ENCODE measurements around the gene ZNF488.
A peak's percentile ranks its signal among the peaks of the same experiment; 100 is the strongest.

The ZNF488 gene

DNA sequence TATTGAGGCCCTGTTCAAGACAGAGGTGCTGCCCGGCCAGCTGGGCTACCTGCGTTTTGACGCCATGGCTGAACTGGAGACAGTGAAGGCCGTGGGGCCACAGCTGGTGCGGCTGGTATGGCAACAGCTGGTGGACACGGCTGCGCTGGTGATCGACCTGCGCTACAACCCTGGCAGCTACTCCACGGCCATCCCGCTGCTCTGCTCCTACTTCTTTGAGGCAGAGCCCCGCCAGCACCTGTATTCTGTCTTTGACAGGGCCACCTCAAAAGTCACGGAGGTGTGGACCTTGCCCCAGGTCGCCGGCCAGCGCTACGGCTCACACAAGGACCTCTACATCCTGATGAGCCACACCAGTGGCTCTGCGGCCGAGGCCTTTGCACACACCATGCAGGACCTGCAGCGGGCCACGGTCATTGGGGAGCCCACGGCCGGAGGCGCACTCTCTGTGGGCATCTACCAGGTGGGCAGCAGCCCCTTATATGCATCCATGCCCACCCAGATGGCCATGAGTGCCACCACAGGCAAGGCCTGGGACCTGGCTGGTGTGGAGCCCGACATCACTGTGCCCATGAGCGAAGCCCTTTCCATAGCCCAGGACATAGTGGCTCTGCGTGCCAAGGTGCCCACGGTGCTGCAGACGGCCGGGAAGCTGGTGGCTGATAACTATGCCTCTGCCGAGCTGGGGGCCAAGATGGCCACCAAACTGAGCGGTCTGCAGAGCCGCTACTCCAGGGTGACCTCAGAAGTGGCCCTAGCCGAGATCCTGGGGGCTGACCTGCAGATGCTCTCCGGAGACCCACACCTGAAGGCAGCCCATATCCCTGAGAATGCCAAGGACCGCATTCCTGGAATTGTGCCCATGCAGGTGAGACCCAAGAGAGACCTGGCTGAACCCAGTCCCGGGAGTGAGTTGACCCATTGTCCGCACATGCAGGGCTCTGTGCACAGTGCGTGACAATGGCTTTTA, 33.1 kb downstream of the ZNF488 start:
- in situ Hi-C loops (cut with MboI; ENCODE audit: low sequenced_read_pairs) = no loop called here
- DNase-seq (ENCODE audit: low spot score in 2 of 2) = no peak
- Histone ChIP-seq H3K4me1 (no peaks in the 10 kb centered on the region), H3K4me3 (no peak overlapping the region), H3K9me3 (no peaks in the 10 kb centered on the region), H3K36me3 (replicated peaks) (no peaks in the 10 kb centered on the region), H3K27me3 (ENCODE audit: low read depth) (no peaks in the 10 kb centered on the region)

DNA sequence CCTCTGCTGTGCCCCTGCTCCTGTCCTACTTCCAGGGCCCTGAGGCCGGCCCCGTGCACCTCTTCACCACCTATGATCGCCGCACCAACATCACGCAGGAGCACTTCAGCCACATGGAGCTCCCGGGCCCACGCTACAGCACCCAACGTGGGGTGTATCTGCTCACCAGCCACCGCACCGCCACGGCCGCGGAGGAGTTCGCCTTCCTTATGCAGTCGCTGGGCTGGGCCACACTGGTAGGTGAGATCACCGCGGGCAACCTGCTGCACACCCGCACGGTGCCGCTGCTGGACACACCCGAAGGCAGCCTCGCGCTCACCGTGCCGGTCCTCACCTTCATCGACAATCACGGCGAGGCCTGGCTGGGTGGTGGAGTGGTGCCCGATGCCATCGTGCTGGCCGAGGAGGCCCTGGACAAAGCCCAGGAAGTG, 34.1 kb downstream of the ZNF488 start:
- Histone ChIP-seq H3K9me3 (no peaks in the 10 kb centered on the region), H3K4me3 (no peak overlapping the region), H3K4me1 (no peaks in the 10 kb centered on the region), H3K27me3 (ENCODE audit: low read depth) (no peaks in the 10 kb centered on the region), H3K36me3 (replicated peaks) (no peaks in the 10 kb centered on the region)
- in situ Hi-C loops (cut with MboI; ENCODE audit: low sequenced_read_pairs) = no loop called here
- no peak for DNase-seq (ENCODE audit: low spot score in 2 of 2)

- no peak for DNase-seq (ENCODE audit: low spot score in 2 of 2)
- Histone ChIP-seq H3K9me3 (no peaks in the 10 kb centered on the region), H3K27me3 (ENCODE audit: low read depth) (no peaks in the 10 kb centered on the region), H3K36me3 (replicated peaks) (no peaks in the 10 kb centered on the region), H3K4me3 (no peak overlapping the region), H3K4me1 (no peaks in the 10 kb centered on the region)
- in situ Hi-C loops (cut with MboI; ENCODE audit: low sequenced_read_pairs) = no loop called here
Measured at GRCh38 chr10:47349516-47349915, 34.6 kb downstream of the ZNF488 start.

DNA sequence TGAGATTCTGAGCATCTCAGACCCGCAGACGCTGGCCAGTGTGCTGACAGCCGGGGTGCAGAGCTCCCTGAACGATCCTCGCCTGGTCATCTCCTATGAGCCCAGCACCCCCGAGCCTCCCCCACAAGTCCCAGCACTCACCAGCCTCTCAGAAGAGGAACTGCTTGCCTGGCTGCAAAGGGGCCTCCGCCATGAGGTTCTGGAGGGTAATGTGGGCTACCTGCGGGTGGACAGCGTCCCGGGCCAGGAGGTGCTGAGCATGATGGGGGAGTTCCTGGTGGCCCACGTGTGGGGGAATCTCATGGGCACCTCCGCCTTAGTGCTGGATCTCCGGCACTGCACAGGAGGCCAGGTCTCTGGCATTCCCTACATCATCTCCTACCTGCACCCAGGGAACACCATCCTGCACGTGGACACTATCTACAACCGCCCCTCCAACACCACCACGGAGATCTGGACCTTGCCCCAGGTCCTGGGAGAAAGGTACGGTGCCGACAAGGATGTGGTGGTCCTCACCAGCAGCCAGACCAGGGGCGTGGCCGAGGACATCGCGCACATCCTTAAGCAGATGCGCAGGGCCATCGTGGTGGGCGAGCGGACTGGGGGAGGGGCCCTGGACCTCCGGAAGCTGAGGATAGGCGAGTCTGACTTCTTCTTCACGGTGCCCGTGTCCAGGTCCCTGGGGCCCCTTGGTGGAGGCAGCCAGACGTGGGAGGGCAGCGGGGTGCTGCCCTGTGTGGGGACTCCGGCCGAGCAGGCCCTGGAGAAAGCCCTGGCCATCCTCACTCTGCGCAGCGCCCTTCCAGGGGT, 35.2 kb downstream of the ZNF488 start:
- H3K4me1 ChIP-seq = no peaks in the 10 kb centered on the region
- no peaks in the 10 kb centered on the region for H3K9me3 ChIP-seq
- in situ Hi-C loops (cut with MboI; ENCODE audit: low sequenced_read_pairs) = no loop called here
- no peaks in the 10 kb centered on the region for H3K36me3 ChIP-seq (replicated peaks)
- H3K27me3 ChIP-seq (ENCODE audit: low read depth) = no peaks in the 10 kb centered on the region
- no peak overlapping the region for H3K4me3 ChIP-seq
- DNase-seq (ENCODE audit: low spot score in 2 of 2) = no peak

- no peaks in the 10 kb centered on the region for H3K27me3 ChIP-seq (ENCODE audit: low read depth)
- H3K9me3 ChIP-seq = no peaks in the 10 kb centered on the region
- no peaks in the 10 kb centered on the region for H3K4me1 ChIP-seq
- in situ Hi-C loops (cut with MboI; ENCODE audit: low sequenced_read_pairs) = no loop called here
- H3K4me3 ChIP-seq = no peak within 1 kb of the TSS
- no peaks in the 10 kb centered on the region for H3K36me3 ChIP-seq (replicated peaks)
- no peak for DNase-seq (ENCODE audit: low spot score in 2 of 2)
Measured at GRCh38 chr10:47348138-47348651, 35.9 kb downstream of the ZNF488 start, which contains the start of gene RBP3. Gene RBP3, plus strand, starts transcription at chr10:47348363. Its CDS starts 122 bp downstream, at chr10:47348485.

DNA sequence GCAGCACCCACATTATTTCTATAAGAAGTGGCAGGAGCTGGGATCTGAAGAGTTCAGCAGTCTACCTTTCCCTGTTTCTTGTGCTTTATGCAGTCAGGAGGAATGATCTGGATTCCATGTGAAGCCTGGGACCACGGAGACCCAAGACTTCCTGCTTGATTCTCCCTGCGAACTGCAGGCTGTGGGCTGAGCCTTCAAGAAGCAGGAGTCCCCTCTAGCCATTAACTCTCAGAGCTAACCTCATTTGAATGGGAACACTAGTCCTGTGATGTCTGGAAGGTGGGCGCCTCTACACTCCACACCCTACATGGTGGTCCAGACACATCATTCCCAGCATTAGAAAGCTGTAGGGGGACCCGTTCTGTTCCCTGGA, 36.8 kb downstream of the ZNF488 start:
- no peaks in the 10 kb centered on the region for H3K9me3 ChIP-seq
- H3K4me3 ChIP-seq = no peak overlapping the region
- peaks cover 3% of the 10 kb centered on the region; the same call in 1 of the 2 replicates for H3K27me3 ChIP-seq (ENCODE audit: low read depth)
- in situ Hi-C loops (cut with MboI; ENCODE audit: low sequenced_read_pairs) = no loop called here
- DNase-seq (ENCODE audit: low spot score in 2 of 2) = no peak
- H3K36me3 ChIP-seq (replicated peaks) = no peaks in the 10 kb centered on the region
- no peaks in the 10 kb centered on the region for H3K4me1 ChIP-seq

DNA sequence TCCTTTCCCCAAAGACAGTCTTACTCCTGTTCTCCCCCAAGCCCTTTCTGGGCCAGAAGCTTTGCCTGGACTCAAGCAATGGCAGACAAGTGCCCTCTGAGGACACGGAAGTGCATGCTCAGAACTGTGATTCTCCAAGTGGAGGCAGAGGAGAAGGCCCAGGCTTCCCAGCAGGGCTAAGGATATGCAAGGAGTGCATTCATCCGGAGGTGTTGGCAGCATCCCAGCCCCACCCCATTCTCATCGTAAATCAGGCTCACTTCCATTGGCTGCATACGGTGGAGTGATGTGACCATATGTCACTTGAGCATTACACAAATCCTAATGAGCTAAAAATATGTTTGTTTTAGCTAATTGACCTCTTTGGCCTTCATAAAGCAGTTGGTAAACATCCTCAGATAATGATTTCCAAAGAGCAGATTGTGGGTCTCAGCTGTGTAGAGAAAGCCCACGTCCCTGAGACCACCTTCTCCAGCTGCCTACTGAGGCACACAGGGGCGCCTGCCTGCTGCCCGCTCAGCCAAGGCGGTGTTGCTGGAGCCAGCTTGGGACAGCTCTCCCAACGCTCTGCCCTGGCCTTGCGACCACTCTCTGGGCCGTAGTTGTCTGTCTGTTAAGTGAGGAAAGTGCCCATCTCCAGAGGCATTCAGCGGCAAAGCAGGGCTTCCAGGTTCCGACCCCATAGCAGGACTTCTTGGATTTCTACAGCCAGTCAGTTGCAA, 37.4 kb downstream of the ZNF488 start:
- Histone ChIP-seq H3K4me3 (no peak overlapping the region), H3K36me3 (replicated peaks) (no peaks in the 10 kb centered on the region), H3K9me3 (no peaks in the 10 kb centered on the region), H3K27me3 (ENCODE audit: low read depth) (peaks cover 3% of the 10 kb centered on the region; the same call in 1 of the 2 replicates), H3K4me1 (no peaks in the 10 kb centered on the region)
- no peak for DNase-seq (ENCODE audit: low spot score in 2 of 2)
- in situ Hi-C loops (cut with MboI; ENCODE audit: low sequenced_read_pairs) = no loop called here

GRCh38 chr10:47344996-47345870, 38.9 kb downstream of the ZNF488 start:
- no peaks in the 10 kb centered on the region for H3K36me3 ChIP-seq (replicated peaks)
- no peak overlapping the region for H3K4me3 ChIP-seq
- peaks cover 3% of the 10 kb centered on the region; the same call in 1 of the 2 replicates for H3K27me3 ChIP-seq (ENCODE audit: low read depth)
- no peak for DNase-seq (ENCODE audit: low spot score in 2 of 2)
- H3K9me3 ChIP-seq = no peaks in the 10 kb centered on the region
- in situ Hi-C loops (cut with MboI; ENCODE audit: low sequenced_read_pairs) = no loop called here
- no peaks in the 10 kb centered on the region for H3K4me1 ChIP-seq

DNA sequence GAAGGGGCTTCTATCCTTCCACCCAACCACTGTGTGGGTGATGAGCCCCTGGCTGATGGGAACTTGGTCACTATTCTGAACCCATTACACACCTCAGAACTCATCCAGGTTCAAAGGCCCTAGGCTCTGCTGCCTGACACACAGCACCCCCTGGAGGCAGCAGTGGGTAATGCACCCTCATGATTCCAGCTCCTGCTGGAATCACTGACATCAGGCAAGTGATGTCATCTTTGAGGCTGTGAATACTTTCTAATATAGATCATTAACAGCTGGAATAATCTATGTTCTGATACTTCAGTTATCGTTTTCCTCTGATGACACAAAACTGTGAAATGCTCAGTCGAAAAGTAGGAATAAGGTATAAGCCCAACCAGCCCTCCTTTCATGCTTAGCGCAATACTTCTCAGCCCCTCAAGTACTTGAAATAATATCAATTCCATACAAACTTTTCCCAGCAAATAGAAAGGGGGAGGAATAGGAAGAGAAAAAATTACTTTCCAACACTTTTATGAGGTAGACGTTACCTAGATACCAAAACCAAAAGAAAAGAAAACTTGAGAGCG, 43.4 kb downstream of the ZNF488 start:
- Histone ChIP-seq H3K9me3 (no peaks in the 10 kb centered on the region), H3K4me3 (no peak overlapping the region), H3K4me1 (no peaks in the 10 kb centered on the region), H3K36me3 (replicated peaks) (no peaks in the 10 kb centered on the region), H3K27me3 (ENCODE audit: low read depth) (peaks cover 3% of the 10 kb centered on the region; the same call in 1 of the 2 replicates)
- peak; percentile 20 to 80 for DNase-seq (ENCODE audit: low spot score in 2 of 2)
- in situ Hi-C loops (cut with MboI; ENCODE audit: low sequenced_read_pairs) = no loop called here

DNA sequence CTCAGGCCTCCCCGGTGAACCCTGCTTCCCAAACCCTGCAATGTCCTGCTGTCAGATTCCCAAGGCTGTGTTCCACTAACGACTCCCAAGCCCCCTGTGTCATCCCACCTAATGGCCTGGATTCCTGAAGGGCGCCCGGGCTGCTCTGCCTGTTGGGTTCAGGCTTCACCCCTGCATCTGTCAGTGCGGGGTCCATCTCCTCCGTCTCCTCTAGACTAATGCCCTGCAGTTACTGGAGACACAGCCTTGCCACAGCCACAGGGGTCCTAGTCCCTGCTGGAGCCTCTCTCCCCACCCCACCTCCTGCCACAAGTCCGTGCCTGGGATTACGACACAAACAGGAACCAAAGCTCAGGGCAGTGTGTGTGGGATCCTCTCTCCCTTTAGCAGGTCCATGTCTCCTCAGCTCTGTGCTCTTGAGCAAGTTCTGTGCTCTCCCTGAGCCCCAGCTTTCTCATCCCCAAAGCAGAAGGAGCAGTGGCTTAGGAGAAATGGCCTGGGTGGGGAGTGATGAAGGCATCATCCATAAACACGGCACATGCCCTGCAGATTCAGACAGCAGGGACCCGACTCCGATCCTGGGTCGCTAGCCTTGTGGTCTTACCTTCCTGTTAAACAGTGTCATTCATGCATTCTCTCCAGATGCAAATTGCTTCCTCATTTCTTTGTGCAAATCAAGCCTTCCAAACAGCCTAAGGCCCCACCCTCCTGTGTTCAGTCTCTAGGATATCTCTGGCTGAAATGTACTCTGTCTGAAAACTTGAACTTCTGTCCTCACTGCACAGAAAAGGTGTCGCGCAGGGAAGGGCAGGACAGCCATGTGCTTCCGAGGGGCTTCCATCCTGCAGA, 44.1 kb downstream of the ZNF488 start:
- H3K4me1 ChIP-seq = no peaks in the 10 kb centered on the region
- no peaks in the 10 kb centered on the region for H3K36me3 ChIP-seq (replicated peaks)
- H3K9me3 ChIP-seq = no peaks in the 10 kb centered on the region
- peaks cover 3% of the 10 kb centered on the region; the same call in 1 of the 2 replicates for H3K27me3 ChIP-seq (ENCODE audit: low read depth)
- DNase-seq (ENCODE audit: low spot score in 2 of 2) = no peak
- no peak overlapping the region for H3K4me3 ChIP-seq
- in situ Hi-C loops (cut with MboI; ENCODE audit: low sequenced_read_pairs) = no loop called here

DNA sequence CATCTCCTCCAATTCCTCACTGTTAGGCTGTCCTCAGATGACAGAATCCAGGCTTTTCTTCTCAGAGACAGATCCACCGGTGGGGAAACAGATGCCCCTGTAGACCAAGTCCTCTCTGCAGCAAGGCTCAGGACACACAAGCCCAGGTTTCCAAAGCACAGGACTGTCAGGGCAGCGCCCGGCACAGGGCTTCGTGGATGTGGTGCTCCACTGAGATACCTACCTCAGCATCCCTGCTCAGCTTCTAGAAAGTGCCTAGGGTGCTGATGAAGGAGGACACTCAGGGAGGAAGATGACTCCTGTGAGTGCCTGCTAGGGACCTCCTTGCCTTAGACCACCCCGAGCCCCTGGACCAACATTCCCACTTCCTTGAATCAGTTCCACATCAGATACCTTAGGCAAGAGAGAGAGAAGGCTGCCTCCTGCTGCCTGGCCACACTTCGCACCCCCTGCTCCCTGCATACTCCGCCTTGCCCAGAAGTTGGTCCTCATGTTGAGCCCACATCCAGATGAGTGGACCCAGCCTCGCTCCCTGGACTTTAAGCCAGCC, 44.8 kb downstream of the ZNF488 start:
- no peak for DNase-seq (ENCODE audit: low spot score in 2 of 2)
- H3K9me3 ChIP-seq = no peaks in the 10 kb centered on the region
- peaks cover 3% of the 10 kb centered on the region; the same call in 1 of the 2 replicates for H3K27me3 ChIP-seq (ENCODE audit: low read depth)
- H3K4me1 ChIP-seq = no peaks in the 10 kb centered on the region
- H3K4me3 ChIP-seq = no peak overlapping the region
- no peaks in the 10 kb centered on the region for H3K36me3 ChIP-seq (replicated peaks)
- in situ Hi-C loops (cut with MboI; ENCODE audit: low sequenced_read_pairs) = no loop called here
